ENCODE results near the gene SLC35B1. TPM values are rescaled to one million over a fixed set of nuclear protein-coding genes. Genes with fewer than 3 reads are reported as not detected.
A peak's percentile ranks its signal among the peaks of the same experiment; 100 is the strongest.

Gene SLC35B1
- polyA plus RNA-seq (ENCODE audit: insufficient read length) = 53.1 TPM

DNA sequence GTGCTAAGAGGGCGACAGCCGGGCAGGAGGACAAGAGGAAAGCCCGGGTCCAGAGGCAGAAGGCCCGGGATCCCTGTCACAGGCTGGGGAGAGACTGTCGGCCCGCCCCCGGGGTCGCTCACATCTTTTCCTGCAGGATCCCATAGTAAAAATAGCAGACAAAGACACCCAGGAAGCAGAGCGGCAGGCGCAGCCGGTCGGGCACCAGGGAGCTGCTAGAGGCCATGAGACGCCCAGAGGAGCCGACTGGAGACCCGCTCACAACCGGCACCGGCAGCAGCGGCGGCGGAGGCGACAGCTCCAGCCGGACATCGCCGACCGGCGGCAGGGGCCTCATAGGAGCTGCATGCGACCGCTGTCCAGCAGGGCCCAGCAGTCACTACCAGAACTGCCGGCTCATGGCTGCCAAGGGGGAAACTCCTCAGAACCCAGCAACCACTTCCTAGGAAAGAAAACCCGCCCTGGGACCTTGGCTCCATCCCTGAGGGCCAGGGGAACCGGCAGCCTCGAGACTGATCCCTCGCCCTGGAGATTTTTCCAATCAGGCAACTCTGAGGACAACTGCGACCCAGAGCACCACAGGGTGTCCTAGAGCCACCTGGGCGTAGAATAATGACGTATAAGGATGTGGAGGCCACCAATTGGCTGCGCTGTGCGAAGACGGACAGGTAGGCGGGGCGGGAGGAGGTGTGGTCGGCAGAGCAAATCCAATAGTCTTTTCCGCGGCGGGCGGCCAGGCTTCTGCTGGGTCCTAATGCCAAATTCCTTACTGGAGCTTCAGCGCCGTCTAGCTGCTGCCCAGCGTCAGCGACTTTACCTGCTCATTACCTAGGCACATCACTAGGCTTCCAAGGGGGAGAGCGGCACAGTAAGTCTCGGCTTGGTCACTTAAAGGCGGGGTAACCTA lies at the start of gene SLC35B1:
SLC35B1 (minus strand) TSS at position 357 of the 907 bp plus-strand sequence; CDS start at position 226, 131 bp downstream.
- peak; percentile 97 for DNase-seq (ENCODE audit: low read depth)

DNA sequence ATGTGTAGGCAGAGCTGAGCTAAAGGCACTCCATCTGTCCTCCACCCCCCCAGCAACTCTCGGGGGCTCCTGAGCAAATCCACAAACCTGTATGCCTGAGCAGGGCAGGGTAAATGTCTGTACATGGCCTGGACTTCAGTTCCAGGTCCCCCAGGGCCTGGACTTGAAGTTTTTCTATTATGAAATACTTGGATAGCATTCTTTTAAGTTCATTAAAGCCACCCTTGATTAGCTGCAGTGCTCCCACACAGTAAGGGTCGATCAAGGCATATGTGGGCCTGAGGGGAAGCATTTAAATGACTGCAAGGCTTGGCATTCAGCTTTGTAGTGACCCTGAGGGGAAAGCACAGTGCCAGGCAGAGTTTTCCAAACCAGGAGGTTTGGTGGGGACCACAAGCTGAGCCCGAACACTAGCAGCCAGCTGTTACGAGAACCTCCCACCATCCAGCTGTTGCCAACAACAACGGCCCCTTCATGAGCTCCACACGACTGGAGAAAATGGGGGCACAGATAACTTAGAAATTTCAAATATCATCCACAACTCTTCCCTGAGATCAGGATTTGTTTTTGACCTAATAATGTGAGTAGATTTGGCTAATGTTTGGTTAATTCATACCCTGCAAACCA lies 49.5 kb upstream of the SLC35B1 start:
- DNase-seq (ENCODE audit: low read depth) = no peak

DNA sequence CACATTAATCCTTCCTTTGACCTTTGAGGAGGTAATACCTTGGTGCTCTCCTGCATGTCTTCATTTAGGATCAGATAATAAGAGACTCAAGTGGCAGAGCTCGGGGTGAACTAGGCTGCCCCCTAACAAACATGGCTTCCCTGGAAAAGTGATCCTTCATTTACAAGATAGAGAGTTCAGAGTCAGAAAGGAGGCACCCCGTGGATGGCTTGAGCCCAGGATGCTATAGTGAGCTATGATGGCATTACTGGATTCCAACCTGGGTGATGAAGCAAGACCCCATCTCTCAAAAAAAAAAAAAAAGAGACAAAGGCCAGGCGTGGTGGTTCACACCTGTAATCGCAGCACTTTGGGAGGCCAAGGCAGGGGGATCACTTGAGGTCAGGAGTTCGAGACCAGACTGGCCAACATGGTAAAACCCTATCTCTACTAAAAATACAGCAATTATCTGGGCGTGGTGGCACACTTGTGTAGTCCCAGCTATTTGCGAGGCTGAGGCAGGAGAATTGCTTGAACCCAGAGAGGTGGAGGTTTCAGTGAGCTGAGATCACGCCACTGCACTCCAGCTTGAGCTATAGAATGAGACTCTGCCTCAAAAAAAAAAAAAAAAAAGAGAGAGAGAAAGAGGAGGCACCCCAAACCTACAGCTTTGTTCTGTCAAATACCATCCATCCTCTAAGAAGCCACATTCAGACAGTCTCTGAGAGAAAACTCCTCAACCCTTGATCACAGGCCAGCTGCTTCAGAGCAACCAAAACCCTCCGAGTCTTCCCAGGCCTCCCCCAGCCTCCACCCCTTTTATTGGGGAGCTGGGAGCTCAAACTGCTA lies 48.8 kb upstream of the SLC35B1 start:
- no peak for DNase-seq (ENCODE audit: low read depth)

GRCh38 chr17:49755663-49756283 lies 48.0 kb upstream of the SLC35B1 start:
- DNase-seq (ENCODE audit: low read depth) = no peak

DNA sequence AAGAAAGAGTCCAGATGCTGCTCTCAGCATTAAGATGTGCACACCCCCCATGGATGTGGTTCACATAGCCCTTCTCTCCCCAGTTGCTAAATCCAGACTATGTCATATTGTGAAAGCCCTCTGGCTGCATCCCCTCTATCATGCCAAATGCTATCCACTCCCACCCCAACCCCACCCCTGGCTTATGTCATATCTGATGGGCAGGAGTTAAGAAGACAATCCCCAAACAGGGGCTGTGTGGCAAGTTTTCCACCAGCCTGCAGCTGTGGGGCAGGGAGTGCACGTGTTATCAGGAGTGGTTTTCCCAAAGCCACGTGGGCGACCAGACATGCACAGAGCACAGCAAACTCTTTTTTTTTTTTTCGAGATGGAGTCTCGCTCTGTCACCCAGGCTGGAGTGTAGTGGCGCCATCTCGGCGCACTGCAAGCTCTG lies 46.2 kb upstream of the SLC35B1 start:
- no peak for DNase-seq (ENCODE audit: low read depth)

GRCh38 chr17:49752508-49752907 lies 44.7 kb upstream of the SLC35B1 start:
- DNase-seq (ENCODE audit: low read depth) = no peak

DNA sequence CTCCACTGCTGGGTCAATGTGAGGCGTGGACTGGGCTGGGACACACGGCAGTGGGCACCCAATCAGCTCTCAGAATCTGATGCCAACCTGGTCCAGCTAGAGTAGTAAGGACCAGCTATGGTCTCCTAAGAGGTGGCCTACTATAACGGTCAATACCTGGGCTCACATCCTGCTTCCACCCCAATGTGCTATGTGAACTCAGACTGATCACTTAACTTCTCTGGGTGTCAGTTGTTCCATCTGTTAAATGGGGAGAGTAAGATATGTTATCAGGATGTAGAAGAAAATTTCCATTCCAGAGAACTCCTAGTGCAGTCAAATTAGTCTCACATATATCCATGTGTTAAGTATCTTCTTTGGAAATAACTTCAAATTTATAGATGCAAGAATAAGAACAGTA lies 42.0 kb upstream of the SLC35B1 start:
- no peak for DNase-seq (ENCODE audit: low read depth)

- DNase-seq (ENCODE audit: low read depth) = no peak
These were observed 41.0 kb upstream of the SLC35B1 start for GRCh38 chr17:49748791-49749190.

- no peak for DNase-seq (ENCODE audit: low read depth)
These were observed 40.5 kb upstream of the SLC35B1 start for GRCh38 chr17:49748223-49748622.

DNA sequence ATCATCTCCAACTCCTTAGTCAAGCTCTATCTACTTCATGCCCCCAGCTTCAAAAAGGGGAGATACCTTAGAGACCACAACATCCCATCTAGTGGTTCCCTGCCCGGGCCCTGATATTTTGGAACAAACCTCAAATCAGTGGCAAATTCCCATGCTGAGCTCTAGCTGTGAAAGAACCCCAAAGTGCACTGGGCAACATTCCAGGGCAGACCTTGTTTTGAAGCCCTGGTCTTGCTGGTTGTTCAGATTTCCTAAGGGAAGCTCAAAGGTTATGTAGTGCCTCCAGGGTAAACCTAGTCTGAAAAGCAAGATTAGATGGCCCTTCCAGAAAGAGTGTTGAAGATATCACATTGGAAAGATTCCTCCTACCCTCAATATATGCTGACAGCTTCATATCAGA lies 39.9 kb upstream of the SLC35B1 start:
- no peak for DNase-seq (ENCODE audit: low read depth)

DNA sequence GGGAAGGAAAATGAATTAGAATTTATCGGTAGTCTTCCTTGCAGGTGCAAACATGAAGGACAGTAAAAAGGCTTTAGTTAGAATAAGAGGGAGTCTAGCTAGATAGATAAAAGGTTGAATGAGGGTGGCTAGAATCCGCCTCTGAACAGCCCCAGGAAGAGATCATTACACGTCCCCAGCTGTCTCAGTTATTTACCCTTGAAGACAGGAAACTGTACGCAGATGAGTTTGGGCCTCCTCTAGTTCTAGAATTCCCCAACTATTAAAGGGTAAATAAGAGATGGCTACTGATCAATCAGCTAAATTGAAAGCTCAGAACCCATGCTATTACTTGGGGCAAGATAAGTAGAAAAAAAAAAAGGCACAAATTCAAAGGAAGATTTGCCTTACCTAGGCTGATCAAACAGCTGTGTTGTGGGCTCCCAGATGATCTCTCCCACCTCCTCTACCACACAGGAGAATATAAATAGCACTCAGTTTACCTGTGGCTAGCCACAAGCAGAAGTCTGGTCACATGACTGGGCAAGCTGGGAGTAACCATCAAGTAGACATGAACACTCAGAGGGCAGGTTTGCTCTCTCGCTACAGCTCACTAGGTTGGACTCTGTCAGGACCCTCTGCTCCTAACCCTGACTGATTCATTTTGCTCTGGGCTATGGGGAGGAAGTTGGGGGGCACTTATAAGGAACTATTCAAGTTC lies 39.2 kb upstream of the SLC35B1 start:
- DNase-seq (ENCODE audit: low read depth) = no peak

DNA sequence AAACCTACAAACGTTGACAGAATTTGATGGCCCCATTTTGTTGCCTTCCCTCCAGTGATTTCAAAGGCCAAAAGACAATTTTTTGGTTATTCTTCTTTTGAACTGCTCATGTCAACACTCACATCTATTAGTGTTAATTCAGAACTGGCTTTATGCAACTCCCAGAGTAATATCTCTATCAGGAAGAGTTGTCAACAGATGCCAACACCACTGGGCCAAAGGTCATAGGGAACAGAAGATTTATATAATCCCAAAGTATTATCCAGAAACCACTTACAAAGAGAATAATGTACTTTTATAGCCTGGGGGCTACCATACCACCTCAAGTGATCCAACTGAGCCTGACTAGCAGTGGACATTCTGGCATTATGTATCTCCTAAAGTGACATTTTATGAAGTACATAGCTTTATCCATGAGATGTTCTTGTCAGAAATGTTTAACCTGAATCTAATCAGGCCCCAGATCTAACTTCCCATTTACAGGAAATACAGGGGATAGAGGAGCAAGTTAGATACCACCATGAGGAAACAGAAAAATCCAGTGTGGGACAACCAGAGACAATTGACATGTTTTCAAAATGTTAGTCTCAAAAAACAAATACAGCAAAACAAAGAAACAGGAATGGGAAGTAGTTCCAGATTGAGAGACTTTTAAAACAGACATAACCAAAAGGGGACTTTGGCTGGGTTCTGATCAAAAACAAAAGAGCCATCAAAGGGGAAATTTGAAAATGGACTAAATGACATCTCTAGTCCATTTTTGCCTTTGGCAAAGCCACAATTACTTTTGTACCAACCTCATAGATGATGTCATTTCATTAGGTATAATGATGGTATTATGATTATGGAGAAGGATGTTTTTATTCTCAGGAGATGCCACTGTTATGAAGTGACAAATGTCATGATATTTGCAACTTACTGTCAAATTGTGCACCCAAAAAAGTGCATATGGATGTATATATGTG lies 37.7 kb upstream of the SLC35B1 start:
- no peak for DNase-seq (ENCODE audit: low read depth)

- no peak for DNase-seq (ENCODE audit: low read depth)
These were observed 34.4 kb upstream of the SLC35B1 start for GRCh38 chr17:49742166-49742638.

GRCh38 chr17:49741692-49742076 lies 33.9 kb upstream of the SLC35B1 start:
- DNase-seq (ENCODE audit: low read depth) = no peak

GRCh38 chr17:49741009-49741691 lies 33.4 kb upstream of the SLC35B1 start:
- DNase-seq (ENCODE audit: low read depth) = no peak

DNA sequence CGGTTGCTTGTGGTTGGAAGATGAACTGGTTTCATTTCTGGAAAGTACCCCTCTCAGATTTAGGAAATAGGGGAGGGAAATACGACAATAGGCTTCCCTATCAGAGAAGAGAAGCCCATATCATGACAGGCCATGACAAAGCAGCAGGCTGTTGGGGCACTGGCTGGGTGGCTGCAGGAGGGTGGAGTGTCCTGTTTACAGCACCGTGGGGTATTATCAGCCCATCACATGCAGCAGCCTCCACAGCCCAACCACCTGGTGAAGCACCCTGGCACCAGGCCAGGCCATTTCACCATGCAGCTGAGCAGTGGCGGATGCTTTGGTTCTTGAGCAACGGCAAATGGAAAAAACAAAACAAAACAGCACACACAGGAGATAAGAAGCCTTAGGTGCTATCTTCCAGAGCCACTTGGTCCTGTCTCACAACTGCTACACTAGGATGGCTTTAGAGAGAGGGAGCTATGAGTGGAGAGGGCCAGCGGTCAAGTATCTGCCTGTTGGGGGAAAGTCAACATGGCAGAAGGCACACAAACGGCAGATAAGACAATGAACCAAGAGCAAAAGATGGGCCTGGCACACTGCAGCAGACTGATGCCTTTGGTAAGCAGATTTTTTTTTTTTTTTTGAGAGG lies 32.0 kb upstream of the SLC35B1 start:
- DNase-seq (ENCODE audit: low read depth) = no peak

DNA sequence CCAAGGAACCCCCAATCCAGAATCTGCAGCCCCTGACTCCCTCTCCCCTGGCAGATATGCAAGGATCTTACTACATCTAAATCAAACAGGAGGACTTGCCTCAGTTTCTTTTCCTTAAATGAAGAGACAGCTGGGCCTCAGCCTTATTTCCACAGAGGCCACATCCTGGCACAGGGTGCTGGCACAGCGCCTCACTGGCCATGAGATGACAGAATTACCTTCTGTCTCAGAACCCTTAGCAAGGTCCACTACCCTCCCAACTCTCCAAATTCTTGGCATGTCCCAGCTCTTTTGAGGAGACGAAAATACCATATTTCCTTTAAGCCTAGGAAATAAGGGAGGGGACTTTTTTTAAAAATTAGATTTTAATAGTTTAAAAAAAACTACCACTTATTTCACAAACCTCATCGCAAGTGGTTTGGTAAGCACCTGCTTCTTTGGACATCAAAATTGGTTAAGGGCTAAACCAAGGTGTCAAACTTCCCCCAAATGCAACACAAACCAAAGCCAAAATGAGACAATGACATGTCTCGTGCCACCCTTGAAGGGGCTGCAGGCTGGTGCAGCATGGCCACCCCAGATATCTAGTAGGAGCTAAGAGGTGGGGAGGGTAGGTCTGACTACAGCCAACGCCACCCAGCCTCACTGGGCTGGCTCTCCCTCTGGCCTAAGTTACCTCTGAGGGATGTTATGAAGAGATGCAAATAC lies 30.8 kb upstream of the SLC35B1 start:
- no peak for DNase-seq (ENCODE audit: low read depth)

Data from forelimb muscle (tissue), 1 donor.